Testis (tissue), 3 donors: ENCODE results near the gene CDH24. TPM values are rescaled to one million over a fixed set of nuclear protein-coding genes. Genes with fewer than 3 reads are reported as not detected.

ENCODE experiments used
- DNase-seq: peaks from one replicate; pipeline ENCODE4 v3.0.0-alpha.2; 2019
- H3K27ac ChIP-seq, 2 donors: fragments of 200-600 bp; sonication (generic); one replicate each; pipeline ENCODE4 v1.5.1; 2019
- H3K27me3 ChIP-seq: fragments of 200-600 bp; sonication (generic); one replicate; pipeline ENCODE4 v1.5.1; 2019
- H3K36me3 ChIP-seq: fragments of 200-600 bp; sonication (generic); one replicate; pipeline ENCODE4 v1.5.1; 2017; ENCODE audit warnings: low read depth; ENCODE audit errors: missing control alignments
- H3K4me1 ChIP-seq: fragments of 200-600 bp; sonication (generic); one replicate; pipeline ENCODE4 v1.5.1; 2019
- H3K4me3 ChIP-seq, 2 donors: fragments of 200-600 bp; sonication (generic); one replicate each; pipeline ENCODE4 v1.5.1; 2017 to 2019
- H3K9me3 ChIP-seq: fragments of 200-600 bp; sonication (generic); one replicate; pipeline ENCODE4 v1.5.1; 2017
- CTCF ChIP-seq, 3 experiments: fragments of 450-650 bp in 2 of 3; fragments of 200-600 bp in 1 of 3; sonication (generic) in 1 of 3; IDR thresholded peaks; one replicate each; pipeline ENCODE4 v1.5.1; 2016 to 2019; ENCODE audit warnings: antibody characterized with exemption in 3 of 3, mild to moderate bottlenecking in 2 of 3, moderate library complexity in 1 of 3
- POLR2A ChIP-seq: fragments of 450-650 bp; IDR thresholded peaks from one replicate; pipeline ENCODE4 v1.6.1; 2017; ENCODE audit warnings: antibody characterized with exemption, mild to moderate bottlenecking, moderate library complexity
- WGBS, 2 donors: methylation state at CpG; one replicate each; pipeline ENCODE4 v1.1.5; 2018; 5-methylcytosine and 5-hydroxymethylcytosine counted together
- intact Hi-C: fragments of 100-400 bp; cut with DNase I; formaldehyde crosslinking; loops from one replicate; pipeline ENCODE4 v1.15.1; 2023; ENCODE audit warnings: low total_unique reads
- polyA plus RNA-seq: library from polyadenylated mRNA; stranded (reverse); fragments of 350-450 nt; fragmentation: Illumina TruSeq; extraction: RNeasy Lipid Tissue Mini Kit (QIAGEN cat#74804); gene quantifications from one replicate; pipeline ENCODE4 v1.2.3, GENCODE V29; 2014; ENCODE audit warnings: low read depth, low replicate concordance; ENCODE audit not compliant: insufficient read depth
- total RNA-seq, 2 donors: library from RNA; depleted of rRNA; stranded (reverse); fragments of >200 nt; gene quantifications; one replicate each; pipeline ENCODE4 v1.2.3, GENCODE V29; 2016

CDH24 gene
- total and polyA plus RNA-seq, 3 donors from 2014 or later = 3.9 to 10.2 (median 10.2) TPM

GRCh38 chr14:23043145-23043544 lies 14.2 kb downstream of the CDH24 start:
- Histone ChIP-seq H3K27me3 (no peaks in the 10 kb centered on the region), H3K4me3 (no peak overlapping the region), H3K36me3 (no peaks in the 10 kb centered on the region), H3K27ac (no peak overlapping the region), H3K4me1 (no peaks in the 10 kb centered on the region), H3K9me3 (no peaks in the 10 kb centered on the region)
- TF ChIP-seq POLR2A (no peak), CTCF (IDR thresholded peaks at IDR 0.05) (no peak)
- intact Hi-C loops = no loop called here
- DNase-seq = no peak
- WGBS, 2 donors = 84 to 94% methylated on average over 6 of the region's 6 CpGs

GRCh38 chr14:23042162-23042965 lies 15.0 kb downstream of the CDH24 start, which contains the start of gene PSMB11:
Gene PSMB11 (plus strand): TSS chr14:23042212. CDS start chr14:23042226, 14 bp downstream.
- WGBS, 2 donors = 96% methylated on average over 31 to 36 of the region's 36 CpGs
- Histone ChIP-seq H3K36me3 (no peaks in the 10 kb centered on the region), H3K27me3 (no peaks in the 10 kb centered on the region), H3K27ac (no peak within 1 kb of the TSS), H3K4me3 (no peak within 1 kb of the TSS), H3K9me3 (no peaks in the 10 kb centered on the region), H3K4me1 (no peaks in the 10 kb centered on the region)
- no peak for DNase-seq
- intact Hi-C loops = no loop called here
- TF ChIP-seq POLR2A (no peak), CTCF (IDR thresholded peaks at IDR 0.05) (no peak)

- no peaks in the 10 kb centered on the region for H3K27me3 ChIP-seq
- intact Hi-C loops = no loop called here
- 82 to 88% methylated on average over 8 of the region's 8 CpGs for WGBS, 2 donors
- H3K4me1 ChIP-seq = no peaks in the 10 kb centered on the region
- no peaks in the 10 kb centered on the region for H3K9me3 ChIP-seq
- DNase-seq = no peak
- no peaks in the 10 kb centered on the region for H3K36me3 ChIP-seq
- H3K27ac ChIP-seq = no peak overlapping the region
- H3K4me3 ChIP-seq = no peak overlapping the region
- TF ChIP-seq CTCF (IDR thresholded peaks at IDR 0.05) (no peak), POLR2A (no peak)
Observed at GRCh38 chr14:23041729-23042128, 15.6 kb downstream of the CDH24 start.

- no peak overlapping the region for H3K27ac ChIP-seq
- WGBS, 2 donors = 75 to 83% methylated on average over 1 to 4 of the region's 4 CpGs
- no peak overlapping the region for H3K4me3 ChIP-seq
- intact Hi-C loops = no loop called here
- TF ChIP-seq CTCF (IDR thresholded peaks at IDR 0.05) (no peak), POLR2A (no peak)
- DNase-seq = no peak
- H3K36me3 ChIP-seq = no peaks in the 10 kb centered on the region
- H3K4me1 ChIP-seq = no peaks in the 10 kb centered on the region
- H3K27me3 ChIP-seq = no peaks in the 10 kb centered on the region
- no peaks in the 10 kb centered on the region for H3K9me3 ChIP-seq
Observed at GRCh38 chr14:23040100-23040499, 17.2 kb downstream of the CDH24 start.
